22Rv1 (cell line): ENCODE results near the gene ZDHHC1.

Source experiments
- H3K27ac ChIP-seq: fragments of 450-650 bp; 2 replicates; pipeline ENCODE4 v1.5.1; 2017
- CTCF ChIP-seq: fragments of 450-650 bp; IDR thresholded peaks from 2 replicates; pipeline ENCODE4 v1.5.1; 2017; ENCODE audit warnings: mild to moderate bottlenecking
- ZFX ChIP-seq: fragments of 450-650 bp; IDR thresholded peaks from 2 replicates; pipeline ENCODE4 v1.6.1; 2017; ENCODE audit warnings: antibody characterized with exemption, borderline replicate concordance

The ZDHHC1 gene

GRCh38 chr16:67399749-67400704, 16.2 kb downstream of the ZDHHC1 start:
- TF ChIP-seq CTCF: peak; percentile 57
- TF ChIP-seq ZFX: no peak

GRCh38 chr16:67399218-67399733, 17.0 kb downstream of the ZDHHC1 start:
- TF ChIP-seq ZFX: no peak
- TF ChIP-seq CTCF: peak; percentile 82
- no peak overlapping the region for H3K27ac ChIP-seq

More at GRCh38 chr16:67399749-67400704, 16.2 kb downstream of the ZDHHC1 start:
- no peak overlapping the region for H3K27ac ChIP-seq

GRCh38 chr16:67398546-67399217, 17.6 kb downstream of the ZDHHC1 start:
- TF ChIP-seq CTCF (no peak), ZFX (no peak)
- H3K27ac ChIP-seq: no peak overlapping the region

- H3K27ac ChIP-seq: no peak overlapping the region
- TF ChIP-seq ZFX (no peak), CTCF (no peak)
These were observed 18.3 kb downstream of the ZDHHC1 start for GRCh38 chr16:67397812-67398545.

GRCh38 chr16:67397036-67397801, 19.1 kb downstream of the ZDHHC1 start:
- H3K27ac ChIP-seq: 0 out of 2 replicates have a peak overlapping the region, but pooled peaks have one; percentile 25
- TF ChIP-seq ZFX (no peak), CTCF (no peak)

GRCh38 chr16:67396159-67397035, 19.9 kb downstream of the ZDHHC1 start:
- TF ChIP-seq ZFX (no peak), CTCF (no peak)
- H3K27ac ChIP-seq: peak overlapping the region; percentile 25; the same call in 1 of the 2 replicates
